OCI-LY3 (cell line): Measurements from ENCODE around the gene S100A7.

ENCODE experiments used
- CTCF ChIP-seq: fragments of 200-600, 300-600 bp; sonication (generic); IDR thresholded peaks from 2 replicates; pipeline ENCODE4 v1.5.1; 2014; ENCODE audit warnings: antibody characterized with exemption, low read length, low read depth
- EZH2phosphoT487 ChIP-seq: fragments of 200-600 bp; shearing (Covaris generic); IDR thresholded peaks from 2 replicates; pipeline ENCODE4 v1.6.1; 2018; ENCODE audit warnings: antibody characterized with exemption, mixed run types, low read depth

DNA sequence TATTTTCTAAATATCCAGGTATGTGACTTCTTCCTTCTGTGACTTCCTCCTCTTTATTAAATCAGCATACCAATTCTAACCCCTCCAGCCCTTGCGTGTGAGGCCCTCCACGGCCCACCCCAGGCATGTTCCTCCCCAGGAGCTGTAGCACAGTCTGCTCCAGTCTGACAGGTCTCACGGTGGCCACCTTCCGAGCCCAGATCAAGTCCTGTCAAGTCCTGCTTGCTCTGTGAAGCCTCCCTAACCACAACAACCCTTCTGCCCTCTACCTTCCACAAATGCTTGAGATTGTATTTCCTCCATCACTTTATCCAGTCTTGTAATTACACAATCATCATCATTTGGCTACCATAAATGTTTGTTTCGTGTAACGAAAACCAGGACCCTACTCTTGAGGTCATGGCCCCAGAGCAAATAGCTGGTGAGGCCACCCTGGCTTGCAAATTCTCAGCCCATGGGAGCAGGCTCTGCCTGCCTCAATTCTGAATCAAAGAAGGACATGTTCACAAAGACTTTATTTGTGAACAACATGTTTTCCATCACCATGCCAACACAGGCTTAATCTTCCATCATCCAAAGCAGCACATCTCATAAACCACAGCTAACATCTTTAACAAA, 33.0 kb upstream of the S100A7 start:
- TF ChIP-seq CTCF = no peak
- TF ChIP-seq EZH2phosphoT487 = no peak
